WI38 (cell line): Measurements from ENCODE around the gene PYCR2.

ENCODE experiments used
- H3K4me3 ChIP-seq: 2 replicates; pipeline ENCODE4 v1.5.1; 2011; ENCODE audit warnings: low read depth, mild to moderate bottlenecking, control low read depth, low read length
- CTCF ChIP-seq: IDR thresholded peaks from 2 replicates; pipeline ENCODE4 v1.5.1; 2012; ENCODE audit warnings: low read depth, mild to moderate bottlenecking, control low read depth, low read length

PYCR2 gene

GRCh38 chr1:225906467-225906866, 17.6 kb downstream of the PYCR2 start:
- TF ChIP-seq CTCF, result no peak
- H3K4me3 ChIP-seq, result no peak overlapping the region

- TF ChIP-seq CTCF, result no peak
- H3K4me3 ChIP-seq, result no peak overlapping the region
These were observed 20.4 kb downstream of the PYCR2 start for GRCh38 chr1:225903623-225904022.

- no peak for TF ChIP-seq CTCF
- no peak overlapping the region for H3K4me3 ChIP-seq
These were observed 24.8 kb downstream of the PYCR2 start for GRCh38 chr1:225899044-225899925.

- no peak for TF ChIP-seq CTCF
- H3K4me3 ChIP-seq, result no peak overlapping the region
These were observed 26.2 kb downstream of the PYCR2 start for GRCh38 chr1:225897595-225898514.

GRCh38 chr1:225896937-225897549, 27.0 kb downstream of the PYCR2 start:
- no peak overlapping the region for H3K4me3 ChIP-seq
- TF ChIP-seq CTCF, result no peak

- no peak for TF ChIP-seq CTCF
These were observed 27.6 kb downstream of the PYCR2 start for GRCh38 chr1:225896494-225896893.

More at GRCh38 chr1:225896494-225896893, 27.6 kb downstream of the PYCR2 start:
- H3K4me3 ChIP-seq, result no peak overlapping the region
